Measurements from ENCODE around the gene SEMA4C. TPM values are rescaled to one million over a fixed set of nuclear protein-coding genes. Genes with fewer than 3 reads are reported as not detected.

Gene SEMA4C
- total and polyA plus RNA-seq, 2 of the 4 experiments (the other 2 are of a cell fraction), result 15.8 to 24.3 TPM

- Histone ChIP-seq H2BK120ac (ENCODE audit: low read depth, low read length) (no peak overlapping the region), H2BK20ac (ENCODE audit: low read depth, low read length) (no peak overlapping the region), H3K9ac (ENCODE audit: low read depth, low read length) (no peak overlapping the region), H4K8ac (ENCODE audit: low read depth in 2 of 2, low read length in 2 of 2) (no peak overlapping the region), H2BK15ac (ENCODE audit: low read depth, low read length) (no peak overlapping the region), H4K91ac (ENCODE audit: insufficient read depth, low read depth, low read length) (no peak overlapping the region), H3K23ac (ENCODE audit: low read depth, low read length) (no peak overlapping the region), H3K27me3 (ENCODE audit: control insufficient read depth, insufficient read depth, low read length) (no peaks in the 10 kb centered on the region), H2AK9ac (replicated peaks; ENCODE audit: low read depth, low read length, poor library complexity) (peak overlapping the region; percentile 58), H3K36me3 (ENCODE audit: control insufficient read depth, insufficient read depth, low read length) (no peaks in the 10 kb centered on the region), H3K4me1 (ENCODE audit: control insufficient read depth, insufficient read depth, low read length) (peaks cover 11% of the 10 kb centered on the region), H3K4ac (ENCODE audit: low read depth, low read length) (no peak overlapping the region), H3K18ac (ENCODE audit: low read depth, low read length) (no peak overlapping the region), H2AK5ac (ENCODE audit: low read depth, low read length) (no peak overlapping the region), H3K14ac (replicated peaks; ENCODE audit: low read depth, low read length) (0 out of 2 replicates have a peak overlapping the region, but pooled peaks have one; percentile 35), H3K56ac (ENCODE audit: extremely low read depth, insufficient read depth, low read length) (no peak overlapping the region), H2AFZ (replicated peaks; ENCODE audit: low read length, poor library complexity) (peak overlapping the region; percentile 83), H3K4me2 (ENCODE audit: low read depth, low read length) (no peak overlapping the region), H3K79me1 (ENCODE audit: low read depth in 1 of 2, low read length in 2 of 2) (peaks cover 0 to 7% of the 10 kb centered on the region in 2 experiments; a peak in 2 of 4 replicates), H3K9me3 (ENCODE audit: control insufficient read depth, insufficient read depth, low read length) (no peaks in the 10 kb centered on the region), H3K4me3 (ENCODE audit: insufficient read depth, low read depth, low read length) (no peak overlapping the region), H4K20me1 (ENCODE audit: insufficient read depth, low read length) (peaks cover 5% of the 10 kb centered on the region; the same call in 1 of the 2 replicates), H2BK5ac (ENCODE audit: low read depth, low read length, poor library complexity, severe bottlenecking) (no peak overlapping the region), H4K5ac (ENCODE audit: low read depth, low read length) (no peak overlapping the region), H3K9me1 (ENCODE audit: insufficient read depth, low read length) (no peaks in the 10 kb centered on the region; the same call in 1 of the 2 replicates), H3K27ac (ENCODE audit: insufficient read depth, low read length) (no peak overlapping the region)
- in situ Hi-C loops (cut with MboI; ENCODE audit: low sequenced_read_pairs) (loop anchor here (25.0 kb wide), 1 partner anchor 240 kb away; the partner anchor contains the start of gene ANKRD36), intact Hi-C loops (cut with micrococcal nuclease) (no loop called here), dilution Hi-C loops (cut with HindIII; ENCODE audit: low sequenced_read_pairs, unreplicated experiment) (no loop called here)
- POLR2A ChIA-PET (ENCODE audit: unreplicated experiment), result no interaction called here
- WGBS, 2 experiments (ENCODE audit: extremely low coverage in 2 of 2, insufficient read length in 1 of 2), result 66% methylated on average over 8 of the region's 14 CpGs; no CpG with 5 or more reads in 1 of the 2 experiments
- CTCF ChIA-PET, result interaction anchor here (0.5 kb wide), 1 partner anchor 249 kb away, joined by 3 read pairs; no protein-coding TSS in a partner anchor
- DNase-seq (peak; percentile 70), ATAC-seq (ENCODE audit: low read depth) (no peak)
- BruUV-seq (replicated peaks), result no TSS peak
- TF ChIP-seq SMC3 (IDR thresholded peaks at IDR 0.05; ENCODE audit: low read depth, low read length) (no peak), MAZ (IDR thresholded peaks at IDR 0.05; ENCODE audit: borderline replicate concordance, low read depth, low read length) (no peak), RAD21 (IDR thresholded peaks at IDR 0.05; ENCODE audit: low read length) (no peak), CHD1 (IDR thresholded peaks at IDR 0.05; ENCODE audit: low read depth, low read length) (no peak), BHLHE40 (IDR thresholded peaks at IDR 0.05; ENCODE audit: low read depth, low read length) (no peak)
These were observed 2.9 kb upstream of the SEMA4C start for GRCh38 chr2:96872591-96873349.
